ENCODE data around the gene HARBI1.

- TF ChIP-seq CTCF (conservative IDR thresholded peaks at IDR 0.05 in 1 of 2, IDR thresholded peaks at IDR 0.05 in 1 of 2; ENCODE audit: extremely low read depth in 1 of 2, insufficient read depth in 1 of 2, low read depth in 1 of 2, low read length in 2 of 2) (no peak), EZH2 (IDR thresholded peaks at IDR 0.05; ENCODE audit: borderline replicate concordance, low read length) (no peak)
Measured at GRCh38 chr11:46643986-46644385, 27.0 kb upstream of the HARBI1 start.
